ENCODE data around the gene CYP3A4. TPM values are rescaled to one million over a fixed set of nuclear protein-coding genes. Genes with fewer than 3 reads are reported as not detected.
"Not testable (repeated sequence)": the region's sequence is repeated elsewhere in the genome, so short reads cannot be mapped to it uniquely, and the experiment has no call there.

The CYP3A4 gene
- total RNA-seq, 1 donor from 2014 or later: 2.6 TPM

DNA sequence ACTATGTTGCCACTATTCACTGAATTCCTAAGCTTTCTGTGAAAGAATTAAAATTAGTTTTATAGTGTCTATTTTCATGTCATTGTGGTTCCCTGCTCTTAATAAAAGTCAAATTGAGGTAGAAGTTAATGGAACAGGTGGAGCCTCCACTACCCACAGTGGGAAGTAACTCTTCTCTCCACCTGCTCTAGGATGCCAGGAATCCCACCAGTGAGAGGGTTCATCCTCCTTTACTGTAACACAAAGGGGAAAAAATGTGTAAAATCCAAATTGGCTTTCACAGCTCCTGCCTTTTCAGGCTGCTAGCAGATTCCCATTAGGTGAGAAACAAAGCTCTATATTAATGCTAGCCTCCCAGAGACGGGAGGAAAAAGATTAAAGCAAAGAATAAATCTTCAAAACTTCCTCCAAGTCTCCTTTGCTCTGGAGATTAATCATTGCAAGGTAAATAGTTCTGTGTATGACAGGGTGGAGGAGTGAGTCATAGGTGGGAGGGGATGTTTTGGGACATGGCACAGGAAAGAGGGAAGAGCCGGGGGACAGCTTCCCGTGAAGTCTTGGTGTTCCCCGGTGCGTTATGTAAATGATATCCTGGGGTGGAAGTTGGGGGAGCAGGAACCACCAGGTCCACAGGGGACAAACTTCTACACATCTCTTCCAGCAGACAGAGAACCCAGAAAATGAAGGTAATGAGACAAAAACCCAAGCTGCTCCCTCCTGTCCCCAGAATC, 32.5 kb downstream of the CYP3A4 start:
- not testable (repeated sequence) for DNase-seq

DNA sequence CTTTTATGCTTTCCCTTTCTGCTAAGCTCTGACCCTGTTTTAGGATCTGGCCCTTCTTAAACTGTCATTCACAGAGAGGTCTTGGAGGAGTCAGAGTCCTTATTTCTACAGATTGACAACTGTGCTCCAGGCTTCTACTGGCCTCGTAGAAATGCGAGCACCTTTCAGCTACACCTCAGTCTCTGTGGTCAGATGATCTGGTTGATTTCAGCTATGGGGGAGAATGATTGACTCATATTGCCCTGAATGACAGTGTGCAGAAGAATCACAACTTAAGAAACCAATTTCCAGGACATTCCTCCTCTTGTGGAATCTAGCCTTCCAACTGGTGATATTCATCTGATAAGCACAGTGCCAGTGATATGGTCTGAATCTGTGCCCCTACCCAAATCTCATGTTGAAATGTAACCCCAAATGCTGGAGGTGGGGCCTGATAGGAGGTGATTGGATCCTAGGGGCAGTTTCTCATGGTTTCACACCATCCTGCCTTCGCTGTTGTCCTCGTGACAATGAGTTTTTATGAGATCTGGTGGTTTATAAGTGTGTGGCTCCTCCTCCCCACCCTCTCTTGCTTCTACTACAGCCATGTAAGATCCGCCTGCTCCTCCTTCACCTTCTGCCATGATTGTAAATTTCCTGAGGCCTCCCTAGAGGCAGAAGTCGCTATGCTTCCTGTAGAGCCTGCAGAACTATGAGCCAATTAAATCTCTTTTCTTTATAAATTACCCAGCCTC, 35.0 kb downstream of the CYP3A4 start:
- no peak for DNase-seq

DNA sequence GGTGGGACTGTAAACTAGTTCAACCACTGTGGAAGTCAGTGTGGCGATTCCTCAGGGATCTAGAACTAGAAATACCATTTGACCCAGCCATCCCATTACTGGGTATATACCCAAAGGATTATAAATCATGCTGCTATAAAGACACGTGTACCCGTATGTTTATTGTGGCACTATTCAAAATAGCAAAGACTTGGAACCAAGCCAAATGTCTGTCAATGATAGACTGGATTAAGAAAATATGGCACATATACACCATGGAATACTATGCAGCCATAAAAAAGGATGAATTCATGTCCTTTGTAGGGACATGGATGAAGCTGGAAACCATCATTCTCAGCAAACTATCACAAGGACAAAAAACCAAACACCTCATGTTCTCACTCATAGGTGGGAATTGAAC, 37.1 kb downstream of the CYP3A4 start:
- DNase-seq: not testable (repeated sequence)

DNA sequence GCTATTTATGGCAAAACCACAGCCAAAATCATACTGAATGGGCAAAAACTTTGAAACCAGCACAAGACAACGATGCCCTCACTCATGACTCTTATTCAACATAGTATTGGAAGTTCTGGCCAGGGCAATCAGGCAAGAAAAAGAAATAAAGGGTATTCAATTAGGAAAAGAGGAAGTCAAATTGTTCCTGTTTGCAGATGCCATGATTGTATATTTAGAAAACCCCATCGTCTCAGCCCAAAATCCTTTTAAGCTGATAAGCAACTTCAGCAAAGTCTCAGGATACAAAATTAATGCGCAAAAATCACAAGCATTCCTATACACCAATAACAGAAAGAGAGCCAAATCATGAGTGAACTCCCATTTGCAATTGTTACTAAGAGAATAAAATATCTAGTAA, 38.6 kb downstream of the CYP3A4 start:
- not testable (repeated sequence) for DNase-seq

DNA sequence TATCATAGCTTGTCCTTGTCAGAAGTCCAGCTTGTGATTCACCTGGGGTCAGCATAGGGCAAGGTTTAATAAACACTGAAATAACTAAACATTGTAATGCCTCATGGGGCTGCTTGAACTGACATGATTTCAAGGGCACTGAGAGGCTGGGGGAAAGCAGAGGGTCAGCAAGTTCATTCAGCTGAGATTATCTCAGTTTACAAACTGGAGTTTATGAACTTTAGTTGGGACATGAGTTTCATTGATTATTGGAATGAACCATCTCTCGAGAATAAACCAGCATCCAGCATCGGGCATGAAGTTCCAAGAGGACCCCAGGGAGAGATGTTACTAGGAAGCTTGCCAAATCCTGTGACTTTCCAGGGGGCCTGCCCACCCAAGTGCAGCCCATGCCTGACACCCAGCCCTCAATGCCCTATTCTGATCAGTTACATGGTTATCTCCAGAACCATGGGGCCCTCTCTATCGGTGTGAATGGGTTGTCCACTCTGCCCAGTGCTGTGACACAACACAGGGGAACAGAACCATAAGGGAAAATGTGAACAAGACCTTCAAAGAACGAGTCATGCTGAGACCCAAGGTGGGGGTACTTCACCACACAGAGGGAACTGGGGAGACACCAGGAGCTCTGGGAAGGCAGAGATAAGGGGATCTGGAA, 41.1 kb downstream of the CYP3A4 start:
- no peak for DNase-seq

DNA sequence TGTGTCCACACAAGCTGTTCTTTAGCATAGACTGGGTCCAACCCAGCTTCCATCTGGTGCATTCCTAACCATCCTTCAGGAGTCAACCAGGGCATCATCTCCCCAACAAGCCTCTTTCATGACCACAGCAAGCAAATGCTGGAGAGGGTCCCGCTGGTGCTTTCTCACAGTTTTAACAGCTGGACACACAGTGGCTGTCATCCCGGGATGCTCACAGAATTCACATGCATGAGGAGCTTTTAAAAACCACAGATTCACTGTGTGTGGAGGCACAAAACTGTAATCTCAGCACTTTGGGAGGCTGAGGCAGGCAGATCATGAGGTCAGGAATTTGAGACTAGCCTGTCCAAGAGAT, 42.6 kb downstream of the CYP3A4 start:
- DNase-seq: no peak

DNA sequence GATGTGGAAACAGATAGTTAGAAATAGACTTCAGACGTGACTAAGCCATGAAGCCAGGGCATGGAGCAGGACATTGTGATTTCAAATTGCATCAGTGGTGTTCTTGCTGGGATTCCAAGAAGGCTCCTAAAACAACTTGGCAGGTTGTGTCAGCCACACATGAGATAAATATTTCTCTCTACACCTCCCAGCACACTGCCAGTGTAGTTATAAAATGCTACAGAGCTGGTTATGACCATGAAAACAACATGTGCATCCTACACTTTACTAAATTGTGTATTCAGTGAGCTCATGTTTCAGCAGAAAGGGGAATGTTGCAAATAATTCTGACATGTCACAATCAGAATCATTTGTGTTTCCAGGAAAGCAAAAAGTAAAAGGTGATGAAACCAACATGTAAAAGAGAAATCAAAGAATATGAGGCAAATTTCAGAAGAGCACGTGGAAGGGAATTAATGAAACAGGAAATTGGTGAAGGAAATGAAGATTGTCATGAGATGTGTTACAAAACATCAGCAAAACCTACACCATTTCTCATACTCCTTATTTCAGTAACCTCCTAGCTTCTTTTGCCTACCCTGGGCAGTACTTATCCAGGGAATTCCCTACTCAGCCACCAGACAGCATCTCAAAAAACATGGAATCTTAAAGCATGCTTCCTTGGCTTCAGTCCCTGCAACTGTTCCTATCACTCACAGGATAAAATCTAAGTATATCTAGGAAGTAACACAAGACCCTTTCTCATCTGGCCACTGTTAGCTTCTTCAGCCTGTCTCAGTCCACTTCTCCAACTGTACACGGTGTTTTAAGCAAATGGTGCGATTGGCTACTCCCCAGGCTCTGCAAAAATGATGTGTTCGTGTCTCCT, 43.2 kb downstream of the CYP3A4 start:
- no peak for DNase-seq

DNA sequence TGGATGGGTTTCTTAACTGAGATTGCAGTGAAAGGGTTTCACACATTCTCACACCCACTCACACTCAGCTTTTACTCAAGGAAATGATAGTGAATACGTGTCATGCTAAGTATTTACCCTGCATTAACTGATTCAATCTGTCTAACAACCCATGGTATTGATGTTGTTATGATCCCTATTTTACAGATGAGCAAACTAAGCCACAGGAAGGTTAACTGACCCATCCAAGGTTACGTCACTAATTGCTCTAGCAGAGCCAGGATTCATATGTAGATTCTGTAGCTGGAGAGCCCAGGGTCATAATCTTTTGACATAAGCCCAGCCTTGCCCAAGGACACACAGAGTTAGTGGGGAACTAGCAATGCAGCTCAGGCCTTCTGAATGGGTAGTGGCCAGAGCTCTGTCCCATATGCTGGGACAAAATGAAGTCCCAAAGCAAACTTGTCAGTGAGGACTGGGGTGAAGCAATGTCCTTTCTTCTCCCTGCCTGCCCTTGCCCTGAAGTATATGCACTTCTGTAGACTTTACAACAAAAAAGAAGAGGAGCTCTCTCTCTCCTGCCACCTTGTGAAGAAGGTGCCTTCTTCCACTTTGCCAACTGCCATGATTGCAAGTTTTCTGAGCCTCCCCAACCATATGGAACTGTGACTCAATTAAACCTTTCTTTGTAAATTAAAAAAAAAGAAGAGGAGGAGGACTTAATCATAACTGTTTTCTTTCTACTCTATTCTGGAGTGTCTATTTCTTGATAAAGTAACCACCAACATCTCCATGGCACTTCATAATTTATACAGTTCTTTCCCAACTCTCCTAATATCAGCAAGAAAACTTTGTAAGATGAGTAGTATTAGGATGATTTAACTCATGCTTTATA, 44.0 kb downstream of the CYP3A4 start:
- DNase-seq: no peak

DNA sequence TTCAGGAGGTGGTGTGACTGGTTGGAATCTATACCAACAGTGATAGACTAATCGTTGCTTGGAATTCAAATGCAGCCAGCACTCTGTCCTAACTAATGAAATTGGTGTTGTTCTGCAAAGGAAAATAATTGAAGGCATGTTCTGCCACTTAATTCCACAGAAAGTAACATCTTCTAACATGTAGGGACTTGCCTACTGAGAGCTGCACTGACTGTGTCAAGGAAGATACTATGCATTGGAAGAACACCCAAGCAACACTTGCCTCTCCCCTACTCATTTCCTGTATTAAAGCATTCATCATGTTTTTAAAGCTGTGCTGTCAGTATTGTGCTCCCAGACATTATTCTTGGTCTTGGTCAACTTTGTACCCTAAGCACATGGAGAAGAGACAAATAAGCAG, 46.3 kb downstream of the CYP3A4 start:
- DNase-seq: no peak

DNA sequence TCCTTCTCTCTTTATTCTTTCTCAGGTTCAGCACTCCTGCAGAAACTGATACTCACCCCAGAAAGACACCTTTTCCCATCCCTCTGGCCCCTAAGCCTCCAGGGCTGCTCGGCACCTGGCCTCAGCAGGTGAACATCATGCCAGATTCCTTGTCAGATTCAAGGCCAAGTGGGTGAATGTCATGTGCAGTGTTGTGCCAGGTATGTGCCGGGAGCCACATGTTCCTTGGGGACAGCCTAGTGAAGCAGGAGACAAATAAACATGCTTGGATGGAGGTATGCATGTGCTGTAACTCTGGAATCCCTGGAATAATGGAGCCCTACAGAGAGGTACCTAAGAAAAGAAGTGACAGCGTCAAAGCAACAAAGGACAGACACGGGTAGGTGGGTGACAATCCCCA, 47.3 kb downstream of the CYP3A4 start:
- not testable (repeated sequence) for DNase-seq

DNA sequence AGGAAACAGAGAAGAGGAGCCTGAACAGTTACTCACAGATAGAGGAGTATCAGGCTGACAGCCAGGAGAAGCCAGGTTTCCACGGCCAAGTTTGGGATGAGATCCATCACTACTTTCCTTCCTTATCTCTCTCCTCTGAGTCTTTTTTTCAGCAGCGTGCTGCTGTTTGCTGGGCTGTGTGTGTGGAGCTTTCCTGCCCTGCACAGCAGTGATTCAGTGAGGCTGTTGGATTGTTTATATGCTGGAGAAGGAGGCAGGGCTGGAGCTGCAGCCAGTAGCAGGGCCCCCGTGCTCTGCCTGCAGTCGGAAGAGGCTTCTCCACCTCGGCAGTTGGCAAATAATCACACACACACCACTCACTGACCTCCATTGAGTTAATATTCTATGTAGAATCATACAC, 49.0 kb downstream of the CYP3A4 start, which contains the start of gene CYP3A7:
TSS of gene CYP3A7 (minus strand) at position 210 of the 400 bp plus-strand sequence. CDS start at position 107, 103 bp downstream.
- no peak for DNase-seq

DNA sequence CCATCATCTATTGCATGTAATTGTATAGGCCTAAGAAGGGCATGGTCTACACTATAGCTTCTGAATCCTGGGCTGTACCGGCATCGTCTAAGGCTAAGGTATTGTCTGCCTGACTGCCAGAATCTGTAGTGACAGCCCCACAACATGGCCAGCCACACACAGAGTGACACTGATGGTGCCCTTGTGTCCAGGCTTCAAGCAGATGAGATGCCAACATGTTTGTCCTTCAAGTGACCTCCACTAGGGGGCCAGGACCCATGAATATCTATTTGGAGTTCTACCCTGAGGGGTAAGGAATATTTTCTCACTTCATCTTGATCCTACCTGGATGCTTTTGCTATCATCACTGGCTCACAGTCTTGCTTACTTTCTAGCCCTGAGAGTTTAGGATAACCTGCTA, 50.5 kb downstream of the CYP3A4 start:
- DNase-seq: no peak

DNA sequence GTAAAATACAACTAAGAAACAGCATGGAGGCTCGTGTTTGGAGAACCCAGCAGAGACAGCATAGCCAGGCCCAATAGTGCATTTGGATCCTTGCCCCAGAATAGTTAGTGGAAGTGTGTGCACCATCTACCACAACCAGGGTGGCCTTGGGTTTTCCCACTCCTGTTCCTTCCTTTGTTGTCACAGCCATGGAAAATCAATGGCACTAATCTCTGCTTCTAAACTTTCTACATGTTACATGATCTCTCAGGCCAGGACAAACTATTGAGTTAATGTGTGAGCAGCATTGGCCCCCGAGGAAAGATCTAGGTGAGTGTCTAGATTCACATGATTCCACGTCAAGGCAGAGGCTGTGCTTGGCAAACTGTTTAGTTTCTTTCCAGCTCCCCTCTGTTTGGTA, 51.0 kb downstream of the CYP3A4 start:
- DNase-seq: no peak

DNA sequence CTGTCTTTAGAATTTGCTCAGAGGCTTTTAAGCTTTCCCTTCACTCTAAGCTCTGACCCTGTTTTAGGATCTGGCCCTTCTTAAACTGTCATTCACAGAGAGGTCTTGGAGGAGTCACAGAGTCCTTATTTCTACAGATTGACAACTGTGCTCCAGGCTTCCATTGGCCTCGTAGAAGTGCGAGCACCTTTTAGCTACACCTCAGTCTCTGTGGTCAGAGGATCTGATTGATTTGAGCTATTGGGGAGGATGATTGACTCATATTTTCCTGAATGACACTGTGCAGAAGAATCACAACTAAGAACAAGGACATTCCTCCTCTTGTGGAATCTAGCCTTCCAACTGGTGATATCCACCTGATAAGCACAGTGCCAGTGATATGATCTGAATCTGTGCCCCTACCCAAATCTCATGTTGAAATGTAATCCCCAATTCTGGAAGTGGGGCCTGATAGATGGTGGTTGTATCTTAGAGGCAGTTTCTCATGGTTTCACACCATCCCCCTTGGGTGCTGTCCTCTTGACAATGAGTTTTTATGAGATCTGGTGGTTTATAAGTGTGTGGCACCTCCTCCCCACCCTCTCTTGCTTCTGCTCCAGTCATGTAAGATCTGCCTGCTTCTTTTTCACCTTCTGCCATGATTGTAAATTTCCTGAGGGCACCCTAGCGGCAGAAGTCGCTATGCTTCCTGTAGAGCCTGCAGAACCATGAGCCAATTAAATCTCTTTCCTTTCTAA, 52.2 kb downstream of the CYP3A4 start:
- DNase-seq: no peak

DNA sequence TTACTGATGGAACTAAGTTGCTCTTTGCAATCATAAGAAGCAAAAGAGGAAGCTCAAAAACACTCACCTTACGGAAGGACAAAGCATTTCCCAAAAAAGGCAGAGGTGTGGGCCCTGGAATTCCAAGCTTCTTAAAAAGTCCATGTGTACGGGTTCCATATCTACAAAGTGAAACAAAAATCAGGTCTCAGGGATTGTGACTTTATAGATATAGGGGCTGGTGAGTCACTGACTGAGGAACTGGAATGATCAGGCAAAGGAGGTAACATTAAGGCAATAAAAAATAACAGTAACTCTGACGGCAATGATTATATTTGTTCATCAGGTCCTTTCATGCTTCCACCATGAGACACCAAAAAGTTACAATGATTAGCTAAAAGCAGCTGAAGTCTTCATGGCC, 53.0 kb downstream of the CYP3A4 start:
- DNase-seq: no peak

DNA sequence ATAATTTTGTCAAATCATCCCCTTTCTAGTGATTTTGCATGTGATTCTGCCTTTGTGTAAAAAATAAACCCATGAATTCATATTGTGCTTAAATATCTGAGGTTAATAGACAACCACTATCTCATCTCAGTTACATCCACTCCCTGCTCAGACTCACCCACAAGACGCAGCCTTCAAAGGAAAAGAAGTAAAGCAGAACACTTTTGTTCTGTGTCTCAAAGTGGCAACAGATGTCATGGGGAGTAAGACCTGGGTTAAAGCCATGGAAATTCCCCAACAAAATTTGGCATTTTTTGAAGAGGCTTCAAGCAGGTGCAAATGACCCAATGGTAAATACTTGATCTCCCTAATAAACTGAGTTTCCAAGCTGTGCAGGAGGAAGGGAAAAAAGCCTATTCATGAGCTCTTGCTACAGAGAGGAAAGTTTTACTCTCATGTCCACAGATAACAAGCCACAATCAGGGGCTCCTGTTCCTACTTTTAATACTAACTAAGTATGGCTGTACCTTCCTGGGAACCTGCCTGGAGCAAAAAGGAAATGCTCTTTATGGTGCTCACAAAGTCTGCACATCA, 53.7 kb downstream of the CYP3A4 start:
- no peak for DNase-seq

DNA sequence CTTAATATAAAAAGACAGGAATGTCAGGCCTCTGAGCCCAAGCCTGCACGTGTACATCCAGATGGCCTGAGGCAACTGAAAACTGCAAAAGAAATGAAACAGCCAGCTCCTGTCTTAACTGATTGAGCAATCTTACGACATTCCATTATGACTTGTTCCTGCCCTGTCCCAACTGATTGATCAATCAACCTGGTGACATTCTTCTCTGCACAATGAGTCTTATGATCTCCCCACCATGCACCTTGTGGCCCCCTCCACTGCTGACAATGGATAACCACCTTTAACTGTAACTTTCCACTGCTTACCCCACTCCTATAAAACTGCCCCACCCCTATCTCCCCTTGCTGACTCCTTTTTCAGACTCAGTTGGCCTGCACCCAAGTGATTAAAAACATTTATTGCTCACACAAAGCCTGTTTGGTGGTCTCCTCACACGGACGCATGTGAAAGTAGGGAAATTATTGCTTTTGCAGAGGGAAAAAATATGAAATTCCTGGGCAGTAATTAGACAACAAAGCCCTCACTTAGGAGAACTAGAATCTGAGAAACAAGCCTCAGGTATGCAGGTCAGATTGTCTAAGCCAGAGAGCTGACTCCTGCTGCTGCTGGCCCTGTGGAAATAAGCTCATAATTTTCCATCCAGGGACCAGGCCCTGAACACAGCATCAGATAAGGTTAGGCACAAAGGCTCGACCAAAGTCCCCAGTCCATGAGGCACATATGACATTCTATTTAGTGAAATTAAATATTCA, 54.3 kb downstream of the CYP3A4 start:
- DNase-seq: no peak

DNA sequence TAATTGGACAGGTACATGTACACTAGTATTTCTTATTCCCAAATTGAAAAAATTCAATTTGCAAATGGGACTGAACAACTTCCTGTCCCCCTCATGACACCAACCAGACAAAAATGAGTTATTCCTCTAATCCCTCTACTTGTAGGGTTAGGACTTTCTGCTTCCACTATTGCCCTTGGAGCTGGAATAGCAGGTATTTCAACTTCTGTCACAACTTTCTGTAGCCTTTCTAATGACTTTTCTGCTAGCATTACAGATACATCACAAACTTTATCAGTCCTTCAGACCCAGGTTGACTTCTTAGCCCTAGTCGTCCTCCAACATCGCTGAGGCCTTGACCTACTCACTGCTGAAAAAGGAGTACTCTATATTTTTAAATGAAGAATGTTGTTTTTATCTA, 55.4 kb downstream of the CYP3A4 start:
- DNase-seq: no peak

DNA sequence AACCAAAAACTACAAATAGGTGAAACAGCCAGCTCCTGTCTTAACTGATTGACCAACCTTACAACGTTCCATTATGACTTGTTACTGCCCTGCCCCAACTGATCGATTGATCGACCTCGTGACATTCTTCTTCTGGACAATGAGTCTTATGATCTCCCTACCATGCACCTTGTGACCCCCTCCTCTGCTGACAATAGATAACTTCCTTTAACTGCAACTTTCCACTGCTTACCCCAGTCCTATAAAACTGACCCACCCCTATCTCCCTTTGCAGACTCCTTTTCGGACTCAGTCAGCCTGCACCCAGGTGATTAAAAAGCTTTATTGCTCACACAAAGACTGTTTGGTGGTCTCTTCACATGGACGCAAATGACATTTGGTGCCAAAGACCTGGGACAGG, 60.8 kb downstream of the CYP3A4 start:
- DNase-seq: not testable (repeated sequence)
